SK-N-SH (cell line): ENCODE measurements around the gene CALML3. TPM values are rescaled to one million over a fixed set of nuclear protein-coding genes. Genes with fewer than 3 reads are reported as not detected.

Source experiments
- CTCF ChIA-PET: fragments of 300-600, 350-600 bp; formaldehyde crosslinking; extraction: SDS; loops from one replicate; lab custom pipeline; 2021; lab: Yijun Ruan, JAX
- POLR2A ChIA-PET: fragments of 350-600 bp; sonication (Branson Sonifier 250); formaldehyde crosslinking; extraction: SDS; loops from one replicate; lab custom pipeline; 2020; ENCODE audit warnings: antibody characterized with exemption, inconsistent platforms; lab: Yijun Ruan, JAX
- DNase-seq: peaks from one replicate; pipeline ENCODE4 v3.0.0; 2012
- H2AFZ ChIP-seq: fragments of 200-600 bp; sonication (generic); 2 replicates; pipeline ENCODE4 v1.8.1; 2016; ENCODE audit warnings: antibody characterized with exemption, mild to moderate bottlenecking, low read depth
- H3F3A ChIP-seq: fragments of 200-600 bp; sonication (generic); replicated peaks from 2 replicates; pipeline ENCODE3; 2016; ENCODE audit warnings: antibody characterized with exemption, mild to moderate bottlenecking; ENCODE audit not compliant: insufficient read depth
- H3K27ac ChIP-seq, 2 experiments: fragments of 200-500 bp in 1 of 2; fragments of 200-600 bp in 1 of 2; sonication (Bioruptor generic) in 1 of 2; sonication (generic), shearing (Covaris generic) in 1 of 2; 2 replicates each; pipeline versions ENCODE4 v1.5.1 to v1.6.1; 2014 to 2016; ENCODE audit warnings: low read depth in 2 of 2, inconsistent platforms in 1 of 2, low read length in 1 of 2, mild to moderate bottlenecking in 1 of 2, mixed read lengths in 1 of 2
- H3K27me3 ChIP-seq: fragments of 200-600 bp; sonication (generic), shearing (Covaris generic); 2 replicates; pipeline ENCODE4 v1.6.1; 2016; ENCODE audit warnings: mixed run types; ENCODE audit not compliant: insufficient read depth
- H3K36me3 ChIP-seq, 2 experiments: fragments of 200-500 bp in 1 of 2; fragments of 200-600 bp in 1 of 2; sonication (Bioruptor generic) in 1 of 2; sonication (generic) in 1 of 2; replicated peaks in 1 of 2; 2 replicates each; pipeline versions ENCODE3 to v1.5.1; 2014 to 2016; ENCODE audit warnings: low read length in 1 of 2, mild to moderate bottlenecking in 1 of 2; ENCODE audit not compliant: insufficient read depth in 2 of 2, control insufficient read depth in 1 of 2
- H3K4me1 ChIP-seq, 2 experiments: fragments of 200-500 bp in 1 of 2; fragments of 200-600 bp in 1 of 2; sonication (Bioruptor generic) in 1 of 2; sonication (generic), shearing (Covaris generic) in 1 of 2; 2 replicates each; pipeline versions ENCODE4 v1.5.1 to v1.6.1; 2014 to 2016; ENCODE audit warnings: low read depth in 1 of 2, low read length in 1 of 2, mixed run types in 1 of 2; ENCODE audit not compliant: insufficient read depth in 2 of 2, control insufficient read depth in 1 of 2
- H3K4me2 ChIP-seq: fragments of 200-600 bp; sonication (generic), shearing (Covaris generic); 2 replicates; pipeline ENCODE4 v1.6.1; 2017; ENCODE audit warnings: mixed run types
- H3K4me3 ChIP-seq, 2 experiments: fragments of 200-500 bp in 1 of 2; fragments of 200-600 bp in 1 of 2; sonication (Bioruptor generic) in 1 of 2; sonication (generic), shearing (Covaris generic) in 1 of 2; 2 replicates each; pipeline versions ENCODE4 v1.5.1 to v1.8.1; 2014 to 2016; ENCODE audit warnings: low read depth in 2 of 2, inconsistent platforms in 1 of 2, low read length in 1 of 2, mild to moderate bottlenecking in 1 of 2, mixed read lengths in 1 of 2, moderate library complexity in 1 of 2
- H3K79me2 ChIP-seq: fragments of 200-600 bp; sonication (generic); 2 replicates; pipeline ENCODE4 v1.8.1; 2017; ENCODE audit warnings: mild to moderate bottlenecking; ENCODE audit not compliant: insufficient read depth
- H3K9ac ChIP-seq: fragments of 200-600 bp; sonication (generic); 2 replicates; pipeline ENCODE4 v1.6.1; 2017; ENCODE audit warnings: mixed run types
- H3K9me2 ChIP-seq: fragments of 200-600 bp; sonication (generic); 2 replicates; pipeline ENCODE4 v1.6.1; 2017; ENCODE audit warnings: mixed run types
- H3K9me3 ChIP-seq: fragments of 200-600 bp; sonication (generic); 2 replicates; pipeline ENCODE4 v1.6.1; 2017; ENCODE audit warnings: mixed run types, mild to moderate bottlenecking, moderate library complexity
- H4K20me1 ChIP-seq: fragments of 200-600 bp; sonication (generic); 2 replicates; pipeline ENCODE4 v1.6.1; 2017; ENCODE audit warnings: mild to moderate bottlenecking, mixed run types; ENCODE audit not compliant: insufficient read depth
- EP300 ChIP-seq, 2 experiments: IDR thresholded peaks; 2 replicates each; pipeline versions ENCODE4 v1.4.0 to v1.6.1; 2012; ENCODE audit warnings: borderline replicate concordance in 1 of 2, low read depth in 1 of 2, low read length in 1 of 2
- EZH2phosphoT487 ChIP-seq: fragments of 200-600 bp; sonication (generic); IDR thresholded peaks from 2 replicates; pipeline ENCODE4 v1.6.1; 2017; ENCODE audit warnings: low read depth, mixed run types, mild to moderate bottlenecking, antibody characterized with exemption, moderate library complexity, borderline replicate concordance
- FOSL2 ChIP-seq: IDR thresholded peaks from 2 replicates; pipeline ENCODE4 v1.4.0; 2012; ENCODE audit warnings: low read depth, mild to moderate bottlenecking, moderate library complexity, borderline replicate concordance
- IRF3 ChIP-seq: fragments of 150-350 bp; IDR thresholded peaks from 2 replicates; pipeline ENCODE4 v1.6.1; 2016; ENCODE audit warnings: mild to moderate bottlenecking, low read depth, low read length
- MEF2A ChIP-seq: IDR thresholded peaks from 2 replicates; pipeline ENCODE4 v1.4.0; 2012; ENCODE audit warnings: low read depth, borderline replicate concordance
- NFIC ChIP-seq: IDR thresholded peaks from 2 replicates; pipeline ENCODE4 v1.4.0; 2012; ENCODE audit warnings: borderline replicate concordance
- RAD21 ChIP-seq: IDR thresholded peaks from 2 replicates; pipeline ENCODE4 v1.6.1; 2012; ENCODE audit warnings: mild to moderate bottlenecking, low read length
- RCOR1 ChIP-seq: fragments of 150-350 bp; IDR thresholded peaks from 2 replicates; pipeline ENCODE4 v1.6.1; 2017; ENCODE audit warnings: antibody characterized with exemption, low read length
- RFX5 ChIP-seq: IDR thresholded peaks from 2 replicates; pipeline ENCODE4 v1.6.1; 2012; ENCODE audit warnings: mild to moderate bottlenecking, improper control_type of control experiment, low read length
- TCF12 ChIP-seq: IDR thresholded peaks from 2 replicates; pipeline ENCODE4 v1.4.0; 2012
- TEAD4 ChIP-seq: IDR thresholded peaks from 2 replicates; pipeline ENCODE4 v1.4.0; 2012; ENCODE audit warnings: mild to moderate bottlenecking, borderline replicate concordance; ENCODE audit not compliant: insufficient read depth
- USF1 ChIP-seq: IDR thresholded peaks from 2 replicates; pipeline ENCODE4 v1.4.0; 2012; ENCODE audit warnings: low read depth, borderline replicate concordance
- USF2 ChIP-seq: fragments of 150-350 bp; IDR thresholded peaks from 2 replicates; pipeline ENCODE4 v1.6.1; 2017; ENCODE audit warnings: antibody characterized with exemption, low read length, low read depth, borderline replicate concordance
- WGBS: methylation state at CpG from one replicate; pipeline ENCODE4 v1.1.6; 2017; ENCODE audit warnings: low lambda C conversion rate; 5-methylcytosine and 5-hydroxymethylcytosine counted together
- polyA plus RNA-seq, 3 experiments: library from polyadenylated mRNA; depleted of rRNA; stranded (reverse); fragments of >200 nt; gene quantifications; 2 replicates each; pipeline ENCODE4 v1.2.3, GENCODE V29; 2012
- TF ChIP-seq, protein P1 (sequence below): fragments of 200-600 bp; sonication (generic); IDR thresholded peaks from 2 replicates; pipeline ENCODE4 v1.6.1; 2017; ENCODE audit warnings: antibody characterized with exemption, mild to moderate bottlenecking, moderate library complexity

CALML3 gene
- polyA plus RNA-seq, 1 of the 3 experiments (the other 2 are of a cell fraction): not detected

DNA sequence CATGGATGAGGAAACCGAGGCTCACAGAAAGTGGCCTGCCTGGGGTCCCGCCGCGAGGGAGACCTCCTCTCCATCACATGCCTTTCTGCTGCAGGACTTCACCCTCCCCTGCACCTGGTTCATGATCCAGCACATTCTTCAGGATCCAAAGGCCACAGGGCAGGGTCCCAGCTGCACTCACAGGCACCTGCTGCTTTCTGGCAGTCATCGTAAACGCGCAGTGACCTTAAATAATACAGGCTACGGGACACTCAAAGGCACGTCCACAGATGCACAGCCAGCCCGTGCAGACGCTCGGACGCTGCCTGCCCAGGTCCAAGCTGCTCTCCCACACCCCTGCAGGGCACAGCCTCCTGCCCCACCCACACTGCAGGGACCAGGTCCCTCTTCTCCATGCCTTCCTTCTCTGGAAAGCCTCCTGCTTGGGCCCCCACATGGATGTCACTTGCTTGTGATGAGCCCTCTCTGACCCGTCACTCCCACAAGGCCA is 49.9 kb downstream of the CALML3 start:
- H3K27me3 ChIP-seq: no peaks in the 10 kb centered on the region
- no peak overlapping the region for H3K9ac ChIP-seq
- no peaks in the 10 kb centered on the region for H3K79me2 ChIP-seq
- ChIA-PET POLR2A (no interaction called here), CTCF (interaction anchor here (1.1 to 2.2 kb wide), 2 partner anchors 48 to 132 kb away, joined by 4 to 9 read pairs; no protein-coding TSS in a partner anchor)
- no peaks in the 10 kb centered on the region for H3K36me3 ChIP-seq
- no peaks in the 10 kb centered on the region for H3K9me2 ChIP-seq
- H2AFZ ChIP-seq: no peak overlapping the region
- 91% methylated on average over 5 of the region's 14 CpGs for WGBS
- no peaks in the 10 kb centered on the region for H3F3A ChIP-seq
- H3K27ac ChIP-seq: peak overlapping the region in 1 of 2 experiments; percentile 65; a peak in 2 of 4 replicates
- no peak overlapping the region for H3K4me3 ChIP-seq
- H3K4me1 ChIP-seq: peaks cover 4 to 26% of the 10 kb centered on the region in 2 experiments; a peak in 2 of 4 replicates
- TF ChIP-seq USF1: no peak
- TF ChIP-seq USF2: no peak
- TF ChIP-seq MEF2A: no peak
- TF ChIP-seq EZH2phosphoT487: no peak
- no peak for TF ChIP-seq NFIC
- TF ChIP-seq RAD21: no peak
- no peak for TF ChIP-seq EP300 (IDR thresholded peaks at IDR 0.05; ENCODE audit: borderline replicate concordance in 1 of 2, low read depth in 1 of 2, low read length in 1 of 2)
- TF ChIP-seq RFX5: no peak
- TF ChIP-seq TEAD4: no peak
- no peak for TF ChIP-seq FOSL2
- no peak for TF ChIP-seq IRF3
- no peak for TF ChIP-seq TCF12
- no peak for TF ChIP-seq RCOR1
- TF ChIP-seq, protein P1, sequence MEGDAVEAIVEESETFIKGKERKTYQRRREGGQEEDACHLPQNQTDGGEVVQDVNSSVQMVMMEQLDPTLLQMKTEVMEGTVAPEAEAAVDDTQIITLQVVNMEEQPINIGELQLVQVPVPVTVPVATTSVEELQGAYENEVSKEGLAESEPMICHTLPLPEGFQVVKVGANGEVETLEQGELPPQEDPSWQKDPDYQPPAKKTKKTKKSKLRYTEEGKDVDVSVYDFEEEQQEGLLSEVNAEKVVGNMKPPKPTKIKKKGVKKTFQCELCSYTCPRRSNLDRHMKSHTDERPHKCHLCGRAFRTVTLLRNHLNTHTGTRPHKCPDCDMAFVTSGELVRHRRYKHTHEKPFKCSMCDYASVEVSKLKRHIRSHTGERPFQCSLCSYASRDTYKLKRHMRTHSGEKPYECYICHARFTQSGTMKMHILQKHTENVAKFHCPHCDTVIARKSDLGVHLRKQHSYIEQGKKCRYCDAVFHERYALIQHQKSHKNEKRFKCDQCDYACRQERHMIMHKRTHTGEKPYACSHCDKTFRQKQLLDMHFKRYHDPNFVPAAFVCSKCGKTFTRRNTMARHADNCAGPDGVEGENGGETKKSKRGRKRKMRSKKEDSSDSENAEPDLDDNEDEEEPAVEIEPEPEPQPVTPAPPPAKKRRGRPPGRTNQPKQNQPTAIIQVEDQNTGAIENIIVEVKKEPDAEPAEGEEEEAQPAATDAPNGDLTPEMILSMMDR: no peak
- TF ChIP-seq, all 33 proteins: peak for 0
- DNase-seq: no peak
- no peak overlapping the region for H3K4me2 ChIP-seq
- no peaks in the 10 kb centered on the region for H4K20me1 ChIP-seq
- no peaks in the 10 kb centered on the region for H3K9me3 ChIP-seq
